Stimulated activated CD8-positive, alpha-beta memory T cell treated with anti-CD3 and anti-CD28 coated beads, Interleukin-4, amount 100 ng/mL, for 24 hours (primary cell): ENCODE results near the gene HOXA13.

Experiments
- DNase-seq: peaks from one replicate; pipeline ENCODE4 v3.0.0-alpha.2; 2020; ENCODE audit warnings: low read depth

The HOXA13 gene

GRCh38 chr7:27170426-27171324 lies 29.2 kb downstream of the HOXA13 start:
- no peak for DNase-seq

- no peak for DNase-seq
Observed at GRCh38 chr7:27169658-27170425, 30.0 kb downstream of the HOXA13 start.

- DNase-seq: no peak
Observed at GRCh38 chr7:27168265-27168947, 31.5 kb downstream of the HOXA13 start.

- DNase-seq: no peak
Observed at GRCh38 chr7:27167916-27168264, 32.0 kb downstream of the HOXA13 start.

GRCh38 chr7:27166531-27167505 lies 33.1 kb downstream of the HOXA13 start:
- DNase-seq: no peak

- no peak for DNase-seq
Observed at GRCh38 chr7:27165996-27166530, 33.8 kb downstream of the HOXA13 start.

- no peak for DNase-seq
Observed at GRCh38 chr7:27165089-27165995, 34.5 kb downstream of the HOXA13 start, which contains the start of gene HOXA9. TSS of gene HOXA9 (minus strand) at chr7:27165537. CDS start at chr7:27165457, 80 bp downstream.

GRCh38 chr7:27164367-27165088 lies 35.4 kb downstream of the HOXA13 start:
- no peak for DNase-seq

- DNase-seq: no peak
Observed at GRCh38 chr7:27164045-27164366, 35.9 kb downstream of the HOXA13 start.

GRCh38 chr7:27163288-27164044 lies 36.4 kb downstream of the HOXA13 start:
- DNase-seq: no peak

- no peak for DNase-seq
Observed at GRCh38 chr7:27162561-27163287, 37.2 kb downstream of the HOXA13 start.

- DNase-seq: no peak
Observed at GRCh38 chr7:27161721-27162560, 38.0 kb downstream of the HOXA13 start.

- no peak for DNase-seq
Observed at GRCh38 chr7:27161214-27161720, 38.6 kb downstream of the HOXA13 start.

- DNase-seq: peak; percentile 77
Observed at GRCh38 chr7:27160546-27161213, 39.2 kb downstream of the HOXA13 start.

- no peak for DNase-seq
Observed at GRCh38 chr7:27160145-27160545, 39.7 kb downstream of the HOXA13 start.
